ENCODE measurements around the gene PTPRD. TPM values are rescaled to one million over a fixed set of nuclear protein-coding genes. Genes with fewer than 3 reads are reported as not detected.

Gene PTPRD
- total RNA-seq, 2 donors from 2014 or later = 60.1 to 75.7 TPM

DNA sequence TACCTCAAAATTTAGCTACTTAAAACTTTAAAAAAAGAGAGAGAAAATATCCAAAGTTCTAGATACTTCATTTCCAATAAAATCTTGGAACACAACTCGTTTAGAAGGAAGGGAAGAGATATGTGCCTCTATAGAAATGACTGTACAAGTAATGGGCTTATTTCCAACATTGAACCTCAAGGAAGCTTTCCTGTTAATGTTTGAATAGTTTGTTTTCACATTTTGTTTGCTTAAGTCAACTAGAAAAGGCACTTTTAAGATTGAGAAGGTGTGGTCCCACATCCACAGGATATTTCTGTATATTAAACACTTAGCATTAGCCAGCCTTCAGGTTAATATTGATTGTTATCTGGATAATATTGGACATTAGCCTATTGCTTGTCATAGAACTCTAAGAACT, 384.7 kb downstream of the PTPRD start:
- no peak overlapping the region for H3K27ac ChIP-seq
- DNase-seq = no peak
- TF ChIP-seq, protein P1, sequence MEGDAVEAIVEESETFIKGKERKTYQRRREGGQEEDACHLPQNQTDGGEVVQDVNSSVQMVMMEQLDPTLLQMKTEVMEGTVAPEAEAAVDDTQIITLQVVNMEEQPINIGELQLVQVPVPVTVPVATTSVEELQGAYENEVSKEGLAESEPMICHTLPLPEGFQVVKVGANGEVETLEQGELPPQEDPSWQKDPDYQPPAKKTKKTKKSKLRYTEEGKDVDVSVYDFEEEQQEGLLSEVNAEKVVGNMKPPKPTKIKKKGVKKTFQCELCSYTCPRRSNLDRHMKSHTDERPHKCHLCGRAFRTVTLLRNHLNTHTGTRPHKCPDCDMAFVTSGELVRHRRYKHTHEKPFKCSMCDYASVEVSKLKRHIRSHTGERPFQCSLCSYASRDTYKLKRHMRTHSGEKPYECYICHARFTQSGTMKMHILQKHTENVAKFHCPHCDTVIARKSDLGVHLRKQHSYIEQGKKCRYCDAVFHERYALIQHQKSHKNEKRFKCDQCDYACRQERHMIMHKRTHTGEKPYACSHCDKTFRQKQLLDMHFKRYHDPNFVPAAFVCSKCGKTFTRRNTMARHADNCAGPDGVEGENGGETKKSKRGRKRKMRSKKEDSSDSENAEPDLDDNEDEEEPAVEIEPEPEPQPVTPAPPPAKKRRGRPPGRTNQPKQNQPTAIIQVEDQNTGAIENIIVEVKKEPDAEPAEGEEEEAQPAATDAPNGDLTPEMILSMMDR (IDR thresholded peaks at IDR 0.05) = no peak

DNA sequence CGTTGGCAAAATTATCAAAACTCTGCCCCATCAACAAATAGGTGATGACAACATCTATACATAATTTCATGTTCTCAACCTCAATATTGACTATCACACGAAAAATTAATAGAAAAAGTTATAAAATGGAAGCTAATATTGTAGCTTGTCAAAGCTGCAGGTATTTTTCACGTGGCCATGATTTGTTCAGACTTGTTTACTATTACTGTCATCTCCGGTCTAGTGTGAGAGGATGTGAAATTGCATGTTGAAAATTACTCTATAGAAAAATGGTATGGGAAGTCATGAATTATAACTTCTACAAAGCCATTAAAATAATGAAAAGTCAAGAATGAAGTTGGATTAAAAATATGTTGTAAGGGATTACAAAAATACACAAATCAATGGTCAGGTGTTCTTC, 385.8 kb downstream of the PTPRD start:
- H3K4me3 ChIP-seq = no peak overlapping the region
- H3K9ac ChIP-seq (ENCODE audit: low read depth in 2 of 2, low read length in 2 of 2) = no peak overlapping the region
- no peaks in the 10 kb centered on the region for H3K4me1 ChIP-seq
- DNase-seq = no peak
- H3K27me3 ChIP-seq = no peaks in the 10 kb centered on the region
- H3K27ac ChIP-seq = no peak overlapping the region
- H3K9me3 ChIP-seq = no peaks in the 10 kb centered on the region
- intact Hi-C loops (cut with DNase I) = no loop called here
- TF ChIP-seq, protein P1 (IDR thresholded peaks at IDR 0.05) = no peak
- H3K36me3 ChIP-seq = no peaks in the 10 kb centered on the region

More for the DNA sequence above, 384.7 kb downstream of the PTPRD start:
- H3K4me3 ChIP-seq = no peak overlapping the region
- H3K9me3 ChIP-seq = no peaks in the 10 kb centered on the region
- no peaks in the 10 kb centered on the region for H3K4me1 ChIP-seq
- no peaks in the 10 kb centered on the region for H3K27me3 ChIP-seq
- no peak overlapping the region for H3K9ac ChIP-seq (ENCODE audit: low read depth in 2 of 2, low read length in 2 of 2)
- no peaks in the 10 kb centered on the region for H3K36me3 ChIP-seq
- intact Hi-C loops (cut with DNase I) = no loop called here

DNA sequence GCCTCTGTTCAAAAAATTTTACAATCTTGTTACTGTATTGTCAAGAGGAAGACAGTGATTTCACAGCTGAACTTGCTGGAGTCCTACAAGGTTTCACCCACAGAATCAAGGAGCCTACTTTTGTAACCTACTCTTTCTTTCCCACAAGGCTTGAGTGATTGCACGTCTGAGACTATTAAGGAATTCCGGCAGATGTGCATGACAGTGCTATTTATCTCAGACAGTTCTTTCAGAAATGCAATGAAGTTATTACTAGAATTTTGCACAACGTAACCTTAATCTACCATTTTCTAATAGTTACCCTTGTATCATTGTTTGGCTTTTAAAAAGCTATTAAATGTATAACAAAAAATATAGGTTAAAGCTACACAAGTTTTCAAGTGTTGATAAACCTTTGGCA, 400.1 kb downstream of the PTPRD start:
- Histone ChIP-seq H3K4me3 (no peak overlapping the region), H3K27ac (no peak overlapping the region), H3K36me3 (no peaks in the 10 kb centered on the region), H3K9ac (ENCODE audit: low read depth in 2 of 2, low read length in 2 of 2) (no peak overlapping the region), H3K4me1 (no peaks in the 10 kb centered on the region), H3K9me3 (no peaks in the 10 kb centered on the region), H3K27me3 (no peaks in the 10 kb centered on the region)
- intact Hi-C loops (cut with DNase I) = no loop called here
- TF ChIP-seq, protein P1 (IDR thresholded peaks at IDR 0.05) = no peak
- DNase-seq = no peak

DNA sequence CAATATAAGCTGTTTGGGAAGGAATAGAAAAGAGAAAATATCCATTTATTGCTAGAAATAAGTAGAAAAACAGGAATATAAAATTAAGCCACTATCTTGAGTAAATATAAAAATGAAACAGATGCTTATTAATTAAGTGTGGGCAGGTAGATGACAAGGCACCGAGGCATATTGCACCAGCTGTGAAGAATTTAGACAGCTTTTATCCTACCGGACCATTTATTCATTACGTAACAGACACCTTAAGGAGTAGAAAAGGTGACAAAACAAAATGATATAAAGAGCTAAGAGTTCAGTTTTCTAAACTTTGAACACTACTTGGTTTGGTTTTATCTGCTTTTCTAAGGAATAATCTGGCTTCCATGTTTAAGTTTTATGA, 404.1 kb downstream of the PTPRD start:
- no peak overlapping the region for H3K4me3 ChIP-seq
- no peak overlapping the region for H3K9ac ChIP-seq (ENCODE audit: low read depth in 2 of 2, low read length in 2 of 2)
- no peak overlapping the region for H3K27ac ChIP-seq
- no peaks in the 10 kb centered on the region for H3K36me3 ChIP-seq
- no peaks in the 10 kb centered on the region for H3K9me3 ChIP-seq
- TF ChIP-seq, protein P1 (IDR thresholded peaks at IDR 0.05) = no peak
- no peaks in the 10 kb centered on the region for H3K27me3 ChIP-seq
- DNase-seq = no peak
- intact Hi-C loops (cut with DNase I) = no loop called here
- H3K4me1 ChIP-seq = no peaks in the 10 kb centered on the region

DNA sequence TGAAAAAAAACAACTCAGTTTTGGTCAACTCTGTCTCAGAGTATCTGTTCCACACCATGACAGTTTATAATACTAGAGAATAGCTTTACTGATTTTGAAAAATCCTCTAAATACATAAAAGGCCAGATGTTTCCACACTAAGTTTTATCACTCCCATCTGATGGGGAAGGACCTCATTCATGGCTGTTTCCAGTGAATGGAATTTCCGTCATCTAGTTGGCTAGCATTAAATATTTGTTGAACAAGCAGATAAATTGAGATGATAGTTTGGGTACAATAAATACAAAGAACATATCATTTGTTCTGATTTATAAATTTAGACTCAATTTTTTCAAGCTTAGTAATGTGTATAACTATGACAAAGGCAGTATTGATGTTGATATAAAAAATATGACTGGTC, 408.5 kb downstream of the PTPRD start:
- intact Hi-C loops (cut with DNase I) = no loop called here
- Histone ChIP-seq H3K27ac (no peak overlapping the region), H3K4me3 (no peak overlapping the region), H3K9ac (ENCODE audit: low read depth in 2 of 2, low read length in 2 of 2) (no peak overlapping the region), H3K36me3 (no peaks in the 10 kb centered on the region), H3K27me3 (no peaks in the 10 kb centered on the region), H3K4me1 (no peaks in the 10 kb centered on the region), H3K9me3 (no peaks in the 10 kb centered on the region)
- DNase-seq = no peak
- TF ChIP-seq, protein P1 (IDR thresholded peaks at IDR 0.05) = no peak

DNA sequence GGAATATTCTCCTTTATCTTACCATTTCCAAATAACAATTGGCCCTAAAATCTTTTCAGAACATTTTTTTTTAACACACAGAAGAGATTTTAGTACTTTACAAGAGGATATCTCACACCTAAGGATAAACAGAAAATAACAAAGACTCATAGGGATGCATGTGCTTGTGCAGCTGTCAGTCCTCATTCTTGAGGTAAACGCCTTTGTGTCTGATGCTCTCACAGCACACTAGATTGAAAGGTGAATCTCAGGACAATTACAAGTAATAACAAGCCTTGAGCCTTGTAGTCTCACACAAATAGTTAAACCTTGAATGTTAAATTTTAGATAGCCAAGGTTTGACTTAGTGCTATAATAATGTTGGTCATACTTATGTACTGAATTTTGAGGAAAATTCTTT, 439.2 kb downstream of the PTPRD start:
- intact Hi-C loops (cut with DNase I) = no loop called here
- H3K4me3 ChIP-seq = no peak overlapping the region
- no peak overlapping the region for H3K27ac ChIP-seq
- H3K4me1 ChIP-seq = no peaks in the 10 kb centered on the region
- H3K27me3 ChIP-seq = no peaks in the 10 kb centered on the region
- no peaks in the 10 kb centered on the region for H3K36me3 ChIP-seq
- H3K9ac ChIP-seq (ENCODE audit: low read depth in 2 of 2, low read length in 2 of 2) = no peak overlapping the region
- no peak for DNase-seq
- TF ChIP-seq, protein P1 (IDR thresholded peaks at IDR 0.05) = no peak
- H3K9me3 ChIP-seq = no peaks in the 10 kb centered on the region
